ENCODE measurements around the gene NOD2.

NOD2 gene

GRCh38 chr16:50743581-50744225 is 50.3 kb downstream of the NOD2 start:
- DNase-seq: no peak

- DNase-seq: no peak
Observed at GRCh38 chr16:50744881-50745280, 51.5 kb downstream of the NOD2 start.

GRCh38 chr16:50745940-50746339 is 52.5 kb downstream of the NOD2 start:
- no peak for DNase-seq

- no peak for DNase-seq
Observed at GRCh38 chr16:50747207-50747956, 54.0 kb downstream of the NOD2 start.

GRCh38 chr16:50751528-50751927 is 58.1 kb downstream of the NOD2 start:
- DNase-seq: no peak

- no peak for DNase-seq
Observed at GRCh38 chr16:50752471-50753235, 59.2 kb downstream of the NOD2 start.

- no peak for DNase-seq
Observed at GRCh38 chr16:50756473-50756872, 63.1 kb downstream of the NOD2 start.

- DNase-seq: no peak
Observed at GRCh38 chr16:50761267-50761666, 67.9 kb downstream of the NOD2 start.

- no peak for DNase-seq
Observed at GRCh38 chr16:50762241-50762640, 68.8 kb downstream of the NOD2 start.

- DNase-seq: no peak
Observed at GRCh38 chr16:50763211-50763610, 69.8 kb downstream of the NOD2 start.

GRCh38 chr16:50765260-50765659 is 71.9 kb downstream of the NOD2 start:
- DNase-seq: no peak

GRCh38 chr16:50765861-50766260 is 72.5 kb downstream of the NOD2 start:
- DNase-seq: no peak

GRCh38 chr16:50767197-50767596 is 73.8 kb downstream of the NOD2 start:
- DNase-seq: no peak

GRCh38 chr16:50771366-50771765 is 78.0 kb downstream of the NOD2 start:
- DNase-seq: no peak

GRCh38 chr16:50774405-50774804 is 81.0 kb downstream of the NOD2 start:
- DNase-seq: no peak

- no peak for DNase-seq
Observed at GRCh38 chr16:50774960-50775359, 81.6 kb downstream of the NOD2 start.

- no peak for DNase-seq
Observed at GRCh38 chr16:50776037-50776436, 82.6 kb downstream of the NOD2 start.

- DNase-seq: no peak
Observed at GRCh38 chr16:50778284-50779163, 85.1 kb downstream of the NOD2 start.

- DNase-seq: no peak
Observed at GRCh38 chr16:50781043-50781442, 87.6 kb downstream of the NOD2 start.

GRCh38 chr16:50781518-50781917 is 88.1 kb downstream of the NOD2 start:
- DNase-seq: no peak
